Ureter (tissue), 1 donor: Measurements from ENCODE around the gene ASS1. TPM values are rescaled to one million over a fixed set of nuclear protein-coding genes. Genes with fewer than 3 reads are reported as not detected.

ENCODE experiments used
- DNase-seq: peaks from one replicate; pipeline ENCODE4 v3.0.0-alpha.2; 2020; ENCODE audit warnings: low spot score
- total RNA-seq: library from RNA; stranded (reverse); gene quantifications from one replicate; pipeline ENCODE4 v1.2.4, GENCODE V29; 2023
- donor health status: DM: yes; HTN: yes; CAD: no.

ASS1 gene
- total RNA-seq, 1 donor from 2014 or later = 271 TPM

- DNase-seq = no peak
These were observed 28.2 kb downstream of the ASS1 start for GRCh38 chr9:130473009-130473408.

DNA sequence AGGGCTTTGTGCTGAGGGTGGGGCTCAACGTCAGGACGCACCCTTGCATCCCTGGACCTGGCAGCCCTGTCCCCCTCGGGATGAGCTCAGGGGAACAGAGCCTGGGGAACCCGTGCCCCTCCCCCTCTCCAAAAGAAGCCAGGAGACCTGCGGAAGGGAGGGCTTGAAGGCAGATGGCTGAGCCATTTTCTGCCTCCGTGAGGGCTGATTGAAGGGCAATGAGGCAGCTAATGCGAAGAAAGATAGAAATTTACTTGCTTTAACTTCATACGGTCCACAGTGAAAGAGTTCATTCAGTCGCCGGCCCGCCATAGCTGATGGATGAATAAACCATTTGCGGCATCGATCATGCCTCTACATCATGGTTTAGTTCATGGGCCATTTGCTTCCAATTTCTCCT is 28.8 kb downstream of the ASS1 start:
- DNase-seq = no peak

DNA sequence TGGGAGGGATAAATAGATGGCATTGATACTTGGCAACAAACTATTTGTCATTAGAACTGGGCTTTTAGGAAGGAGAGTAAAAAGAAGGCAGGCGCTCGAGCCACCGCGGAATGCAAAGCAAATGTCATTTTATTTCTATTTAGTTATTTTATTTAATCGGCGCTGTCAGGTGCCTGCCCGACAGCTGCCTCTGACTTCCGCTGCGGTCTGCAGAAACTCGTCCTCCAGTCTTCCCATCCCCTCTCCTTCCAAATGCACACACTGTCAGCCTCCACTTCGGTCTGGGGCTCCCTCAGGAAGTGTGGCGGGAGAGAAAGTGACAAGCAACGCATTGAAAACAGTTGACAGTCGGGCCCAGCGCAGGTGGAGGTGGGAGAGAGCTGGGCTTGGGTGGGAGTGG is 29.3 kb downstream of the ASS1 start:
- no peak for DNase-seq

DNA sequence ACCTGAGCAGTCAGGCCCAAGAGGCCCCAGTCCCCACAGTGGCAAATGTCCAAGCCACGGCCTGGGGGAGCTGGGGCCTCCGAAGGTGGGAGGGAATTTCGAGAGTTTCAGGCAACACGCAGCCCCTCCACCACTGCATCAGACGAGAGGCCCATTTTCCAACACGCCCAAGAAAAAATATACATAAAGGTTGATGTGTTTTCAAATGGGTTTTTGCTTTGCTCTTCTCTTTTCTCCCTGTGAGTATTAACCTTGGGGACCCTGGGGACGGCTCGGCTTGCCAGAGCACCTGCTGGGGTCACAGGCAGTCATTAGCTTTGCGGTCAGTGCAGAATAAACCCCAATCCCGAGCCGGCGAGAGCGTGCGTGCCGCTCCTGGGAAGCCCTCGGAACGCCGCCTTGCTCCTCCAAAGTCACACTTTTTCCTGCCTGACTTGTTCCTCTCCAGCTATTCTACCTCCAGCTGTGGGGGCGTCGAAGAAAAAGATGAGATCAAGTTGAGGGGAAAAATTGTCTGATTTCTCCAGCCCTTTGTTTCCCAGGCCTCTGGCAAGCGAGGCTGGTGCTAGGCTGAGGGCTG is 31.5 kb downstream of the ASS1 start:
- no peak for DNase-seq

GRCh38 chr9:130477564-130477963 is 32.8 kb downstream of the ASS1 start:
- no peak for DNase-seq

- no peak for DNase-seq
These were observed 33.4 kb downstream of the ASS1 start for GRCh38 chr9:130478152-130478551.

DNA sequence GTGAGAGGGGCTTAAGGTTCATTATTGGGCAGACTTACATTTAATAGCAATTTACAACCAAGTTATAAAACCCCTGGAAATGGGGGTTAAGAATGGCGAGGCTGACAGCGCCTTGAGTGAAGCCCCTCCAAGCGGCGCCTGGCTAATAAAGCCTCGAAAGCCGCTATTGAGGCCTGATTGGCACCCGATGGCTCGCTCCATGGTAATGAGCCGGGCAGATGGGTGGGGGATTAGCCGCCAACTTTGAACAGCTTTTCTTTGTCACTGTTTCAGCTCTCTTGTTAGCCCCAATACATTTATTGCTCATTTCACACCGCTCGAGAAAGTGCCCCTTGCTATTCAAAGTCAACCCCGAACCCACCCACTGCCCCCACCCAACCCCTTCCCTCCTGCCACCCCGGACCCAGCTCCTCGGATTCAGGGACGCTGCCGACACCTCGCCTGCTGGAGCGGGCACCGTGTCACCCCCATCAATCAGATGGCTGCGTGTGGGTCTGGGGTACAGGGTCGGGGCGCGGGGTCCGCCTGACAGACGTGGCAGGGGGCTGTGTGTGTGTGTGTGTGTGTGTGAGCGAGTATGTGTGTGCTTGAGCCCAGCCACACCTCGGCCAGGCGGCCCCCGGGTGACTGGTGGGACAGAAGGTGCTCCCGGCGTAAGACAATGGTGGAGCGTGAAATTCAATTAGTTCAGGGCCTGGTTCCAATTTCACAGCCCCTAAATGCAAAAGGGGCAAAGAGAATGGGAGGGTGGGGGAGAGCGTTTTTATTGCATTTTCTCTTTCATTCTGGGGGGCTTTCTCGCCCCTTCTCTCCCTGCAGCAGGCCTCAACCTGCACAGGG is 34.2 kb downstream of the ASS1 start:
- DNase-seq = no peak

DNA sequence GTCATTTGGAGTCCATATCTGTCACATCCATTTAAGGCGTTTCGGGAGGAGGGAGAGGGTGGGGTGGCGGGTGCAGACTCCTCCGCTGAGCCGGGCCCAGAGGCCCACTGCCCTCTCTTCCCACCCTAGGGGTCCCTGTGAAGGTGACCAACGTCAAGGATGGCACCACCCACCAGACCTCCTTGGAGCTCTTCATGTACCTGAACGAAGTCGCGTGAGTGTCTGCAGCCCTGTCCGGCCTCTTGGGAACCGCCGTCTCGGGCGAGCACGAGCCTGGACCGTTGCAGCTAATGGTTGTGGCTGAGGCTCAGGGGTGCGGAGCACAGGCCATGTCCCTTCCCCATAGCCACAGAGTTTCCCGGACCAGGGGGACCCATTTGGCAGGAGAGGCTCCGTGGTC is 34.8 kb downstream of the ASS1 start:
- no peak for DNase-seq

GRCh38 chr9:130480673-130481072 is 35.9 kb downstream of the ASS1 start:
- DNase-seq = no peak

- DNase-seq = no peak
These were observed 37.7 kb downstream of the ASS1 start for GRCh38 chr9:130482463-130482862.

DNA sequence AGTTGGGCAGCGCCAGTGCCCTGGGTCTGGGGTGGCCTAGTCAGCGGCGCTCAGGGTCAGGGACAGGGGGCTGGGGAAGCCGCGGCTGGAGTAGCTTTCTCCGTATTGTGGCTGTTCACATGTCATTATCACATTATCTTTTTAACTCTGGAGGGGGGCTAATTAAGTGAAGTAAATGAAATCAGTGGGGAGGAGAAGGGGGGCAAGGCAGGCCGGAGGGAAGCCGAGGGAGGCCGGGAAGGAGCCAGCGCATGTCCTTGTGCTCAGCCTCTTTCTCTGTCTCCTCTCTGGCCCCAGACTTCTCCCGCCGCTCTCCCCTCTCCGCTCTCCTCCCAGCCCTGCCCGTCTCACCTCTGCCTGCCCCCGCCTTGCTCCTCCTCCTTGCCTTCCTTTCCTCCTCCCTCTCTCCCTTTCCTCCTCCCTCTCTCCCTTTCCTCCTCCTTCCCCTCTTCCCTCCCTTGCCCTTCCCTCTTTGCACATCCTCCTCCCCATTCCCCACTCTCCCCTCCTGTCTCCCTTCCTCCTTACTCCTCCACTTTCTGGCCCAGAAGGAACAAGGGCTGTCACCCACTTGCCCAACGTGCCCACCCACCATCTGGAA is 38.7 kb downstream of the ASS1 start:
- DNase-seq = no peak

DNA sequence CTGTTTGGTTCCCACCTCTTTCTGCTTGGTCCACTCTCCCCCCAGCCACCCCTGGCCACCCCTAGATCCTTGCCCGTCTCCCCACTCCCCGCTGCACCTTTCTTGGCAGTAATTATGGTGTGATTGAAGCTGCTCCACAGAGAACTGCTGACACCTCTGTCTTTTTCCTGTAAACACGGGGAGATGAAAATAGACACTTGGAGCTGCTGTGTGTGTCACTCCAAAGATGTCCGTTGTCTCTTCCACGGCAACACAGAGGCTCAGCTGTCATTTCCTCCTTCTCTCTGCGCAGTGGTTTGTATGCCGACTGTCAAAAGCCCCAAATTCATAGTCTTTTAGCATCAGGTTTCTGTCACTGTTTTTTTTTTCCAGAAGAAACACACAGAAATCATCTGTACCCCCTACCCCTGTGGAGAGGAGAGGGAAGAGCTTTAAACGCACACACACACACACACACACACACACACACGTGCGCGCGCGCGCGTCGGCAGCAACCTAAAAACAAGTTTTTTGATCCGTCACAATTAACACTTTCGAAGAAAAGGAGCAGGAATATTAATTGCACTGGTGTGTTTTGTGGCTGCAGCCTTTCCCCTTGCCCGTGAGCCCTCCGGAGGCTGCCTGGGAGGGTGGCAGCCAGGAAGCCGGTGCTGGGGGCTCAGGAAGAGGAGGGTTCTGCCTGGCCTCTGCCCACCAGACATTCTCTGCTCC is 39.8 kb downstream of the ASS1 start:
- no peak for DNase-seq

- DNase-seq = no peak
These were observed 41.3 kb downstream of the ASS1 start for GRCh38 chr9:130486103-130486502.

DNA sequence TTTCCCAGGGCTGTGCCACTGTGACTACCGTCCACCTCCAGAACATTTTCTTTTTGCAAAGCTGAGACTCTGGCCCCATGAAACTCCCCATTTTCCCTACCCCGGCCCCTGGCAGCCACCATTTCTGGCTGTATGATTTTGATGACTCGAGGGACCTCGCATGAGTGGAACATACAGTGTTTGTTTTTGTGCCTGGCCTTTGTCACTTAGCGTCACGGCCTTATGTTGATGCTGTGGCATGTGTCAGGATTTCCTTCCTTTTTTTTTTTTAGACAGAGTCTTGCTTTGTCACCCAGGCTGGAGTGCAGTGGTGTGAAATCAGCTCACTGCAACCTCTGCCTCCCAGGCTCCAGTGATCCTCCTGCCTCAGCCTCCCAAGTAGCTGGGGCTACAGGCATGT is 42.7 kb downstream of the ASS1 start:
- DNase-seq = no peak

DNA sequence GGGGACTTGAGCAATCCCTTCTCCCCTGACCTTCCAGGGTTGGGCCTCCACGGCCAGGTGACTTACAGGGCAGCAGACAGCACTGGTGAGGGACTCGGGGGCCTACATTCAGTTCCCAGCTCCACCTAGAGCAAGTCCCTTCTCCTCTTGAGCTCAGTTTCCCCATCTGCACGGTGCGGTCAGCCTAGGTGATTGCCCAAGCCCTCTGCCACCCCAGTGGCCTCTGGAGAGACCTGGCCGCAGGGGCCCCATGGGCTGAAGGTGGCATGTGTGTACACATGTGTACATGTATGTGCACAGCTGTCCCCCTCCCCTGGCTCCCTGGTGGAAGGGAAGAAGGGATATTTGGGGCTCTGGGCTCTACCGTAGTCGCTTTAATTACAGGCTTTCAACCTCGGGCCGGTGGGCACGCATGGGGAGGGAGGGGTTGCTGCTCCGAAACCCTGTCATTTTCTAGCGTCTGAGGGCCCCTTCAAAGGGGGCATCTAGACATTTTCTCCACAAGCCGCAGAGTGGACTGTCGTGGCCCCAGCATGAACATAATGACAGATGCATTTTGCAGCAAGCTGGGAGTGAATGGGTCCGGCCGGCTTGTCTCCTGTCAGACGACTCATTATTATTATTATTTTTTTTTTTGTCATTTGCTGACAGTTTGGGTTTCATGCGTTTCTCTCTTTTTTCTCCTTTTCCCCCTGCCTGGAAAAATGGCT is 44.0 kb downstream of the ASS1 start:
- no peak for DNase-seq

DNA sequence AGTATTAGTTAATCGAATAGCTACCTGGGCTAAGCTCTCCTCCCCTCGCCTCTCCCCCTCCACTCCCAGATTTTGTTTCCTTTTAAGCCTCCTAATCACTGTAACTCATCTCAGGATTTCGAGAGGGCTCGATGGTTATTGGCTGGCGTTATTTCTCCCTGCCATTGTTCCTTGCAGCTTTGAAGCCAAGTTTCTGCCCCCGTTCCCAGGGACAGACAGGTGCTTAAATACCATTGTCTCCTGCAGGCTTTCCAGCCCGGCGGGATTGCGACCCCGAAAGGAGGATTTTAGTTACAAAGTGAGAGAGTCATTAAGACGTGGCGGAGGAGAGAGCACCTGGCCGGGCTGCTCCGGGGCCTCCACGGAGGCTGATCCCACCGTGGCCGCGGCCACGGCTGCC is 46.2 kb downstream of the ASS1 start:
- no peak for DNase-seq

DNA sequence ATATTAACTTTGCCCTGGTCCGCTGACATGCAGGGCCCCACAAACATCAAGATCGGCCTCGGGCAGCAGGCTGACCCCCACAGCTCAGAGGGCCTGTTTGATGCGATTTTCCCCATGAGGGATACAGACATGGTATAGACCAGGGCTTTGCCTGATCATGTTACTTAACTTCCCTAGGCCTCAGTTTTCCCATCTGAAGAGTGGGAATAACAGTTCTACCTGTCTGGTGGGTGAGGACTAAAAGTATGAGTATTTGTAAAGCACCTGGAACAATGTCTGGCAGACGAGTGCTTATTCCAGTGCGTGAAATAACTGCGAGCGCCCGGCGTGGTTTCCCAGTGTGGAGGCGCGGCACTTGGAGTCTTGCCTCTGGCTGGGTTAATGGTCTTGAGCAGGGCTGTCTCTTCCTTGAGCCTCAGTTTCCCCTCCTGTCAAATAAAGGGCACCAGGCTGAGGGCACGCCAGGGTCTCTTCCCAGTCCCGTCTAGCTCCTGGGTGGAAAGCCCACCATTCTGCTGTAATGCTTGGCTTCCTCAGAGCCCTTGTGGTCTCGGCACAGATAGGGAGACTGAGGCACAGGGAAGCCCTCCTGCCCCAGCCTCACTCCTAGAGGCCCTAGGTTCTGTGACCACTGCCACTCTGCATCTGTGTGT is 47.2 kb downstream of the ASS1 start:
- no peak for DNase-seq

DNA sequence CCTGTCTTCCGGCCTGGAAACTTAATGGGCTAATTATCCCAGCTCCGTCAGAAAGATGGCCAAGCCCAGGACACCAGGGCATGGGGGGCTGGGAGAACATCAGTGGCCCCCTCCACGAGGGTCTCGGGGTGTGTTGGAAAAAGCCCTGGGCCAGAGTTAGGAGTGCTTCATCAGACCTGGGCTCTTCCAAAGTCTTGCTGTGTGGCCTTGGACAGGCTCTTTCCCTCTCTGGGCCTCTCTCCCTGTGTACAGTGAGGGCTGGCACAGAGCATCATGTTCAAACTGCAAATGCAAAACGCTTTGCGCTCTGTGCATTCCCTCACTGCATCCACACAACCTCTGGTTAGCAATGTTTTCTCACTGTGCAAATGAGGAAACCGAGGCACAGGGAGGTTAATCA is 48.3 kb downstream of the ASS1 start:
- DNase-seq = no peak

GRCh38 chr9:130493476-130493875 is 48.7 kb downstream of the ASS1 start:
- DNase-seq = no peak

DNA sequence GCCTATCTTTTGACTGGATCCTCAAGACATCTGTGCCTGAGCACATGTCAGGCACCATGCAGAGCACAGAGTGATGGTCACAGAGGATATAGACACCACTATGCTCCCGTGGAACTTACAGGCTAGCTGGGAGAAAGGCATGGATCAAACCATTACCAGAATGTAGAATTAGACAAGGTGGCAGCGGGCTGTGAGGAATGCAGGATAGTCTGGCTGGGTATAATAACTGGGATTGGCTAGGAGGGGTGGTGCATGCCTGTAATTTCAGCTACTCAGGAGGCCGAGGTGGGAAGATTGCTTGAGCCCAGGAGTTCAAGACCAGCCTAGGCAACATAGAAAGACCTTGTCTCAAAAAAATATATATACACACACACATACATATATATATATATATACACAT is 50.3 kb downstream of the ASS1 start:
- DNase-seq = no peak

DNA sequence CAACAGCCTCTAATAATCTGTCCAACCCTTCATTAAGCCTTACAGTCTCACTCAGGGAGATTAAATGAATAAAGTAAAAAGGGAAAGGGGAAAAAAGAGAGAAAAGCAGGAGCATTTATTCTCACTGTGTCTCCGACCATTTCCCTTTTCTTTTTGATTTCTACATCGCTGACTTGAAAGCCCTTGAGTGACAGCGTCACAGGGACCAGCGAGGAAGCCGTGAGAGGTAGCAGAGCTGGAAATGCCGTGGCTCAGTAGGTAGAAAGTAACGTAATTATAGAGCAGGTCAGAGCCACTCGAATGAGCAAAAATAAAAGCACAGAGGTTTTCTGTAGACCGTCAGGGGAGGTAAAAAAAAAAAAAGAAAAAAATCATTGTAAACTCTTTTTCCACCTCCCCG is 52.4 kb downstream of the ASS1 start:
- DNase-seq = no peak
